UCSD-AML1 (cell line): ENCODE data around the gene SLC25A25.
A peak's percentile ranks its signal among the peaks of the same experiment; 100 is the strongest.
"Not testable (repeated sequence)": the region's sequence is repeated elsewhere in the genome, so short reads cannot be mapped to it uniquely, and the experiment has no call there.

Experiments
- DNase-seq: peaks from one replicate; lab custom pipeline; 2025; ENCODE audit not compliant: unreplicated experiment; lab: John Stamatoyannopoulos, UW

Gene SLC25A25

GRCh38 chr9:128108269-128109049 is 40.4 kb downstream of the SLC25A25 start:
- no peak for DNase-seq

GRCh38 chr9:128109050-128109709 is 41.1 kb downstream of the SLC25A25 start:
- no peak for DNase-seq

- DNase-seq = not testable (repeated sequence)
Measured at GRCh38 chr9:128111726-128112125, 43.7 kb downstream of the SLC25A25 start.

GRCh38 chr9:128113526-128114325 is 45.7 kb downstream of the SLC25A25 start:
- no peak for DNase-seq

GRCh38 chr9:128114326-128115186 is 46.5 kb downstream of the SLC25A25 start:
- DNase-seq = no peak

- DNase-seq = no peak
Measured at GRCh38 chr9:128115187-128116103, 47.4 kb downstream of the SLC25A25 start.

- no peak for DNase-seq
Measured at GRCh38 chr9:128116104-128117083, 48.4 kb downstream of the SLC25A25 start.

GRCh38 chr9:128117613-128118471 is 49.8 kb downstream of the SLC25A25 start:
- DNase-seq = peak; percentile 91

- no peak for DNase-seq
Measured at GRCh38 chr9:128118472-128118857, 50.4 kb downstream of the SLC25A25 start.

- no peak for DNase-seq
Measured at GRCh38 chr9:128118971-128119665, 51.1 kb downstream of the SLC25A25 start.

- no peak for DNase-seq
Measured at GRCh38 chr9:128120061-128120740, 52.2 kb downstream of the SLC25A25 start.

GRCh38 chr9:128120741-128121465 is 52.9 kb downstream of the SLC25A25 start:
- no peak for DNase-seq

- DNase-seq = no peak
Measured at GRCh38 chr9:128121466-128121810, 53.4 kb downstream of the SLC25A25 start.

GRCh38 chr9:128121924-128122808 is 54.1 kb downstream of the SLC25A25 start:
- no peak for DNase-seq

GRCh38 chr9:128122809-128123175 is 54.8 kb downstream of the SLC25A25 start:
- DNase-seq = no peak
